Measurements from ENCODE around the gene FOXC2.

- TF ChIP-seq CTCF (IDR thresholded peaks at IDR 0.05; ENCODE audit: extremely low read depth in 1 of 2, insufficient read depth in 1 of 2, low read depth in 1 of 2, low read length in 2 of 2) (no peak), POLR2A (IDR thresholded peaks at IDR 0.05; ENCODE audit: low read depth, low read length) (no peak), EZH2 (IDR thresholded peaks at IDR 0.05; ENCODE audit: borderline replicate concordance, low read depth, low read length, severe bottlenecking) (no peak), POLR2AphosphoS5 (IDR thresholded peaks at IDR 0.05; ENCODE audit: insufficient read depth, low read depth, low read length) (no peak), GATA2 (IDR thresholded peaks at IDR 0.05; ENCODE audit: insufficient read depth, insufficient read length, low read depth, low read length) (no peak), JUN (IDR thresholded peaks at IDR 0.05; ENCODE audit: borderline replicate concordance, insufficient read depth, insufficient read length, low read depth) (no peak)
These were observed 52.0 kb downstream of the FOXC2 start for GRCh38 chr16:86618431-86619238.

Data from endothelial cell of umbilical vein (primary cell).